Activated effector memory CD4-positive, alpha-beta T cell treated with anti-CD3 and anti-CD28 coated beads, Interleukin-2, amount 50 U/mL, for 16 hours (primary cell): ENCODE results near the gene ZNF2.

ENCODE experiments used
- DNase-seq: peaks from one replicate; pipeline ENCODE4 v3.0.0-alpha.2; 2020

The ZNF2 gene

DNA sequence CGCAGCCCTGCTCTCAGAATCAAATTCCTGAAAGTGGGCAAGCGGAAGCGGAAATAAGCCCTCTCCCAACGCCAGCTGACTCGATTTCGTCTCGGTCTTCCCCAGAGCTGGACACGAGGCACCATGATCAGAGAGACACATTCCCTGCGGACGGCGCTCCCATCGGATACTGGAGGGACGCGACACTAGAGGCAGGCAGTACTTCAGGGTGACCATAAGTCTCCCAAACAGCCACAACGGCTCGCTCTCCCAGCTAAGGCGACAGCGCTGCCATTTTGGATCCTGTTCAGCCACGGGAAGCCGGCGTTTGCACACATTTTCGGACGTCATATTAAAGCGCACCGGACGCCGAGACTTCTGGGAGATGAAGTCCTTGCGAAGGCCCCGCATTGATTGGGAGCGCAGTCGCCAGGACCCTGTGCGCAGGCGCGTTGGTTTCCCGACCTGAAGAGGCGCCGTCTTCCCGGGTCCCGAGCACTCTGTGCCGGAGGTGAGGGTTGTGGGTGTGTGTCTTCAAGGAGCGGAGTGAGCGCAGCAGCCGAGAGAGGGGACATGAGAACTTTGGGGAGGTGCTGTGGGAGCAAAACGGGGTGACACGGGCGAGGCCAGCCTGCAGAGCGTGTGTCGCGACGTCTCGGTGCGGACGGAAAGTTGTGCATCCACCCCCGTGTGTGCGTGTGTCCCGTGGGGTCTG lies at the start of gene ZNF2:
TSS of gene ZNF2 (plus strand) at position 439 of the 694 bp plus-strand sequence. CDS start 10,418 bp downstream, outside the sequence.
- peak; percentile 99 for DNase-seq

DNA sequence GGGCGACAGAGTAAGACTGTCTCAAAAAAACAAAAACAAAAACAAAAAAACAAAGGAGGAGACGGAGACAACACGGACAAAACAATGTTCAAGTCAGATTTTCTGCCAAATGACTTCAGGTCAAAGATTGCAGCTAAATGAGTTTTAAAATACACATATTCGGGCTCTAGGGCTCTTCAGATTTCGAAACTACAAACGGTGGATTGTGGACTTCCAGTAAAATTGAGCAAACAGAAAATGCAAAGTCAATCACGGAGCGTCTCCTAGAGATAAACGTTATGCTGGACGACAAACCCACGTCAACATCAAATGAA lies 44.6 kb upstream of the ZNF2 start:
- DNase-seq, result no peak

DNA sequence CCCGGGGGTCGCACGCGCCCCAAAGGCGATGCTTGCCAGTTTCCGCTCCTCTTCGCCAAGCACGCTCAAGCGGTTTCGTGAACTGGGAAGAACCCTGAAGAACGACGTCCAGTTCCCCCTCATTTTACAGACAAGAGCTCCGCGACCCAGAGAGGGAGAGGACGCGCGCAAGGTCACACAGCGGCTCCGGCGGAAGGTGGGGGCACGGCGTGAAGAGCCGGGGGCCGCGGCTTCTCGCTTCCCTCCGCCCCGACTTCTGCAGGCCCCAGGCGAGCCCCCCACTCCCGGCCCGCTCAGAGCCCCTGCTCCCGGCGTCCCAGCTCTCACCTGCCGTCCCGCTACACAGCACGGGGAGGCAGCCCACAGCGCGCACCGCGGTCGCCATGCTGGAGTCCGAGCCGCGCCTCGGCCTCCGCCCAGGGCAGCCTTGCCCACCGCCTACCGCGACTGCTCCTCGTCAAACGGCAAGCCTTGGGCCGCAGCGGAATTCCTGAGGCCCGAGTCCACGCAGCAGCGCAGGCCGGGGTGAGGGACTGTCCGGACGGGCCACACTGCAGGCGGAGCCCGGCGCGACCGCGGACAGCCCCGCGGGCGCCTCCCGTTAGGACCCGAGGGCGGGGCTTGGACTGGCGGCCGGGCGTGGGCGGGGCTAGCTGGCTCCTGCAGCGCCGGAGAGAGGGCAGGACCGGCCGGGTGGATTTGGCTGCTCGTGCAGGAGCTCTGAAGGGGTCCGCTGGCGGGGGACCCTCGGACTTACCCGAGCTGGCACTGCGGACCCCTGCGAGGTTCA lies 44.0 kb upstream of the ZNF2 start, which contains the start of gene MRPS5:
TSS of gene MRPS5 (minus strand) at position 402 of the 790 bp plus-strand sequence. CDS start at position 385, 17 bp downstream.
- peak; percentile 95 for DNase-seq

DNA sequence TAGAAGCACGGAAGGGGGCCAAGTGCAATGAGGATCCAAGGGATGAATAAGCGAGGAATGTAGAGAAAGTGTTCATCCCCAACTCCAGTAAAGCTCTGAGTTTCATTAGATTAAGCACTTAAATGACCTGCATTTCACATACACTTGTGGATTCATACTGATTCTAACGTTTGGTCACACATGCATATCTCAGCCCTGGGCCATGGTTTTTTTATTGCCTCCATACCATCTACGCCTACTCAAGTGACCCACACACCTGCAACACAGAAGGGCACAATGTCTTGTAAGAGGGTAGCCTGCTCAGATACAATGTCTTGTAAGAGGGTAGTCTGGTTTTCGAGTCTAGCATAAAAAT lies 43.4 kb upstream of the ZNF2 start:
- no peak for DNase-seq

DNA sequence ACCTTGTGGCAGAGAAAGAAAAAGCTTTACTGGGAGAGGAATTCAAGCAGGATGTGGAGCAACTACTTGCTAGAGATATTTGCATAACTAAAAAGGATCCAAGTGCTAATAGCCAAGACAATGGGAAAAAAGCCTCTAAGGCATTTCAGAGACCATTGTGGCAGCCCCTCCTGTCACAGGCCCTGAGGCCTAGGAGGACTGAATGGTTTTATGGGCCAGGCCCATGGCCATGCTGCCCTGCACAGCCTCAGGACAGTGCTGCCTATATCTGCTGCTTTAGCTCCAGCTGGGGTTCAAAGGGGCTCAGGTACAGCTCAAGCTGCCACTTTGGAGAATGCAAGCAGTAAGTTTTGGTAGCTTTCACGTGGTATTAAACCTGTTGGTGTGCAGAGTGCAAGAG lies 26.9 kb upstream of the ZNF2 start:
- no peak for DNase-seq

DNA sequence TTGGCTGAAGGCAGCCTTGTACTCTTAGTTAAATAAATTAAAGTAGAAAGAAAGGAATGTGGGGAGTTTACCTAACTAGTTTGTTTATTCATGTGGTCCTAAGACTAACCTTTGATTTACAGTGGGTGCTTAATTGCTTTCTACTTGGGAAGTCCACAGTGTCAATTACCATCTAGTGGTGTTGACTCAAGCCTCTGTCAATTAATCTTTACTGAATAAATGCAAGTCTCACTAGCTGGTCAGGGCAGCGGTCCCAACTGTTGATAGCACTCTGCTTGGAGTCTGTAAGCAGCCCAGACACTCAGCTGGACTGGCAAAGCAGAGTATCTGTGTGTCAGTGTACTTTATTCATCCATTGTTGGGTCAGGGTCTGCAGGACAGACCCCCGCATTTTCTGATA lies 21.8 kb upstream of the ZNF2 start:
- DNase-seq, result no peak

DNA sequence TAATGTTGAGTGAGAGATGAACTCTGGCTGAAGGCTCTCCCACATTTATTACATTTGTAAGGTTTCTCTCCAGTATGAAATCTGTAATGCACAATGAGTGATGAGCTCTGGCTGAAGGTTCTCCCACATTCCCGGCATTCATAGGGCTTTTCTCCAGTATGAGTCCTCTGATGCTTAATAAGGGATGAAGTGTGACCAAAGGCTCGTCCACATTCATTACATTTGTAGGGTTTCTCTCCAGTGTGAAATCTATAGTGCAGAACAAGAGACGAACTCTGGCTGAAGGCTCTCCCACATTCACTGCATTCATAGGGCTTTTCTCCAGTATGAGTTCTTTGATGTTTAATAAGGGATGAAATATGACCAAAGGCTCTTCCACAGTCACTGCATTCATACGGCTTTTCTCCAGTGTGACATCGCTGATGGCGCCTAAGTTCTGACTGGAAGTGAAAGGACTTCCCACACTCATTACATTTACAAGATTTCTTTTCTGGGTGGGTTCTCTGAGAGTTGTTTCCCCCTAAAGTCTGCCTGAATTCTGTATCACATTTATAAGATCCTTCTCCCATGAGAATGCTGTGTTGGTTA lies 16.1 kb upstream of the ZNF2 start:
- no peak for DNase-seq

DNA sequence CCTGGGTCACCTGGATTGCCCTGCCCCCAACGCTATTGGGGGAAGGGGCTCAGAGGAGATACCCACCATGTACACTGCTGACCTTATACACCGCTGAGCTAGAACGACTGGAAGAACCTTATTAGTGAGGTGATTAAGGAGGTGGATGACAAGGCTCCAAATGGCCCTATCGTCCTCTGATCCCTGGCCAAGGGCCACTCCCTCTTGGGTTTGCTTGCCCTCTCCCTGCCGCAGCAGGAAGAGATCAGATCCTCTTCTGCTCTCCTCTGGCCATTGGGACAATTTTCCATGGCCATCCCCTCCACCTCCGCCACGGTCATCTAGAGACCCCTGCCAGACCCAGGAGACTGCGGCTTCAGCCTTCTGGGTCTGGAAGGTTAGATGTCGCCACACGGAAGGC lies 7.2 kb upstream of the ZNF2 start:
- no peak for DNase-seq

DNA sequence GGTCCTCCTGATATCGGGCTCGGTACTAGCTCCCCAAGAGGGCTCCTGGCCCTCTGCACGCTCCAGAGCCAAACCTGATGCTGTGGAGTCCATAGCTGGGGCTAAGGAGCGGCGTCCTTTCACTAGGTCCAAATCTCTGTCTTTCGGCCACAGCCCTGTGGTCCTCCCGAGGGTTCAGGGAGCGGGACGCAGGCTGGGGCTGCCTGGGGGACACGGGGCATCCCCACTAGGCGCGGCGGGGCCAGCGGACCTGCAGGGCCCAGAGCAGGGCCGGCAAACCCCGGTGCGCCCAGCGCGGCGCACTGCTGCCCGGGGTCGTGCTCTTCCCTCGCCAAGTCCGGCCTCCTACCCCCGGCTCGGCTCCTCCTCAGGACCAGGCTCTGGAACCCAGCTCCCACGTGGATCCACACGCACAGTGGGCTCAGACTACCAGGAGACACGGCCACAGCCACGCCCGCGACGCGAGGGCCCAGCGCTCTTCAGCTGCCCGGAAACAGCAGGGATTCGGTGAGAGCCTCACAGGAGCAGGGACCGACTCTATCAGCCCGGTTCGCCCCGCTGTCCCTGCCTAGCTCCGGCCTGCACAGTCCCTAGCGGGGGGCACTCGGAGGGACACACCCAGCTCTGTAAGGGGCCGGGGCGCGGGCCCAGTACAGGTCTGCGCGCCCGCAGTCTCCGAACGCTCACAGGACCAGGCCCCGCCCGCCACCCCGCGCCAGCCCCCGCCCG lies 6.6 kb upstream of the ZNF2 start:
- no peak for DNase-seq

DNA sequence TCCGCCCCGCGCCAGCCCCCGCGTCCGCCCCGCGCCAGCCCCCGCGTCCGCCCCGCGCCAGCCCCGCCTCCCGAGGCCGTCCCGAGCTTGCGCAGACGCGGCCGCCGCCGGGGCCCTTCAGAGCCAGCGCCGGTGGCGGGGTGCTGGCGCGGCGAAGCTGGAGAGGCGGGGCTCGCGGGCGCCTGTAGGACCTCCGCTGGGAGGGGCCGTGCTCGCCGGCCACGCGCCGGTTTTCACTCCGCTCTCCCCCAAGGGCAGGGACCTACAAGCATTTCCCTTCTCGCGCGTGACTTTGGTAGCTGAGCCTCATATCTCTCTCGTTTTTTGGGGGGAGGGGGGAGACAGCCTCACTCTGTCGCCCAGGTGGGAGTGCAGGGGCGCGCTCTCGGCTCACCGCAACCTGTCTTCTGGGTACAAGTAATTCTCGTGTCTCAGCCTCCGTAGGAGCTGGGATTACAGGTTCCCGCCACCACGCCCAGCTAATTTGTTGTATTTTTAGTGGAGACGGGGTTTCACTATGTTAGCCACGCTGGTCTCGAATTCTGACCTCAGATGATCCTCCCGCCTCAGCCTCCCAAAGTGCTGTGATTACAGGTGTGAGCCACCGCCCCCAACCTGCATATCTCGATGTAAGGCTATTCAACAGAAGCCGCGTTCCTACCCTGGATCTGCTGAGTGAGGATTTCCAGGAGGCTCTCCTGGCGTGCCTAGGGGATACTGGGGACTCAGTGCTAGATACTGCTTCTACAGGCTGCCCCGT lies 5.7 kb upstream of the ZNF2 start, which contains the start of gene ZNF514:
TSS of gene ZNF514 (minus strand) at position 159 of the 760 bp plus-strand sequence. CDS start 6,595 bp downstream, outside the sequence.
- DNase-seq, result peak; percentile 92

DNA sequence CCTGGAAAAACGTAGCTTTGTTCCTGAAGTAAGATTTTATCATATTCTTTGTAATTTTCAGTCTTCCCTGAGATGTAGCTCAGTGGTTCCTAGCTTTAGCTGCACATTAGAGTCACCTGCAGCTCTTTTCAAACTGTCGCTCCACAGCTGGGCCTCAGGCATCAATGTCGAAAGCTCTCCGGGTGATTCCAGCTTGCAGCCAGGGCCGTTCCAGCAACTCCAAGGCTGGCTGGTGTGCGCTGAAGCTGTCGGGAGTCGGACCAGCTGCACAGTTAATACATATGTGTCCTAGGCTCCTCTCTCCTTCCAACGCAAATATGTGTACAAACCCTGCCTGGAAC lies 609 bp upstream of the ZNF2 start:
- no peak for DNase-seq

DNA sequence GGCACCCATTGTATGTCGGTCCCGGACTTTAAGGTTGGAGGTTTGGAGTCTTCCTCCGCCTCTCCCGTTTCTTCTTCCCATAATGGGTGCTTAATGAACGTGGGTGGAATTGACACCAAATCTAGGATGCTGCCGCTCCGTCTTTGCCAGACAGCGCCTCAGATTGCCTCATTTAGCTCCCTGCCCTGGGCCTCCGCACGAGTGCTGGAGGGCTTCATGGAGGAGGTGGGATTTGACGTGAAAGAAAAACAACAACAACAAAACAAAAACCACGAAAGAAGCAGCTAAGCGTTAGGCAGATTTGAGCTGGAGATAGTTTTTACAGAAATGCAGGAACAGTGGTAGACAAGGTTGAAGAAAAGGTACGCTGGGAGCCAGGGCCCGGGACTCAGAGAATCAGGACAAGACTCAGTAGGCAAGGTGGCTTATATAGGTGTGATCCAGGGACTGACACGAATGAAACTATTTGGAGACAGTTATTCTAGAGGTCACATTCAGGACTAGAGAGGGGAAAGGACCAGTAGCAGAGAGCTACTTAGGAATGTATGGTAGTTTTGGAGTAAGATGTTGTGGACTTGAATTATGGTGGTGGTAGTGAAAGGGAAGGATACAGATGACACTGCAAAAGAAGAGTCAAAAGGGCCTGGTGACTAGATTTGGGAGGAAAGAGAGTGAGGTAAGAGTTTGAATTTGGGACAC lies 605 bp downstream of the ZNF2 start:
- DNase-seq, result no peak

DNA sequence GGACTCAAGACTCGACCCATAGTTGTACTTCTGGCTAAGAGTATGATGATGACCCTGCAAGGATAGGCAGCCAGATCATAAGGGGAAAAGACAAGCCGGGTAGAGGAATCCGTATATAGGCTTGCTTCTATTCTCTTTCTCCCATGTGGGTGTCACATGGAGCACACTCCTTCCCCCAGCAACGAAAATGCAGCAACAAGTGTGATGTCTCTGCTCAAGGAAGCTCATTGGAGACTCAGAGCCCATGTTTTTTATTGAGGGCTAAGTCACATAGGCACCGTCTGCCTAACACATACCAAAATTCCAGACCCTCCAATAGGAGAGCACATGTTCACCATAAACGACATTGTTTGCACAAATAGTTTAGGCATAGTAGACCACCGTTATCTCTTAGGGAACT lies 6.3 kb downstream of the ZNF2 start:
- no peak for DNase-seq

DNA sequence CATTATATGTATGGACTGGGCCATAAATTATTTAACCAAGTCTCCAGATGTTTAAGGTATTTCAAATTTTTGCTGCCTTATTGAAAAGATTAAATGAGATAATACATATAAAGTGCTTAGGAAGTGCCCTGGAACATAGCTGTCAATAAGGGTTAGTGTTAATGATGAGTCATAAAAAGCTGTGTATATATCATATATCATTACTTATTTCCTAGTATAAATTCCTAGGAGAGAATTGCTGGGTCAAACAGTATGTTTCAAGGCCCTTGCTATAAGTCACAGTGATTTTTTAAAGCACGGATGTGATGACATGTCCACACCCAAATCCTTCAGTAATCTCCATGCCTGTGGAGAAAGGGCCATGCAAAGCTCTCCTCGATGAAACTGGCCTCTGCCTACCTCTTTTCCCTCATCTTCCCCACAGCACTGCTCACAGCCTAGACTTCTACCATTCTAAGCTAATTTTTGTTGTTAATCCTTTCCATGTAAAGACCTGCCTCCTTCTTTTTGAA lies 8.5 kb downstream of the ZNF2 start:
- no peak for DNase-seq

DNA sequence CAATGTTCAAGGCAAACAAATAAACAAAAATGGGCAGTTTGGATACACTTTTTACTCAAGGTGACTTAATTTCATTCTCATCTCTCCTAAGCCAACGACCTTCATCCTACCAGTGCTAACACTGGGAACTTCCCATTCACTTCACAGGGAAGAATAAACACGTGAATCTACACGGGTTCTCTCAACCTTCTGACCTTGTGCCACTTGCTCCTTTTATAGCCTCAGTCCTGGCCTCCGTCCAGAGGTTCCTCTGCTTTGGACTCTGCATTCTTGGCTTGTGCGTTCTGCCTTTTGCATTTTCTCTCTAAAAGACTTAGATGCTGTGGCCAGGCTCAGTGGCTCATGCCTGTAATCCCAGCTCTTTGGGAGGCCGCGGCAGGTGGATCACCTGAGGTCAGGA lies 13.8 kb downstream of the ZNF2 start:
- DNase-seq, result no peak

DNA sequence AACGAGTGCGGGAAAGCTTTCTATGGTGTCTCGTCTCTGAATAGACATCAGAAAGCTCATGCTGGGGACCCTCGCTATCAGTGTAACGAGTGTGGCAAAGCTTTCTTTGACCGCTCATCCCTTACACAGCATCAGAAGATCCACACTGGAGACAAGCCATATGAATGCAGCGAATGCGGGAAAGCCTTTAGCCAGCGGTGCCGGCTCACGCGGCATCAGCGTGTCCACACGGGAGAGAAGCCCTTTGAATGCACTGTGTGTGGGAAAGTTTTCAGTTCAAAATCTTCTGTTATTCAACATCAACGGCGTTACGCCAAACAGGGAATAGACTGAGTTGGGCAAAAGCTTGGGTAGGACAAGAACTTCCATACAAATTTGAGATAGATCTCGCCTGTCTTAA lies 16.2 kb downstream of the ZNF2 start:
- DNase-seq, result no peak

DNA sequence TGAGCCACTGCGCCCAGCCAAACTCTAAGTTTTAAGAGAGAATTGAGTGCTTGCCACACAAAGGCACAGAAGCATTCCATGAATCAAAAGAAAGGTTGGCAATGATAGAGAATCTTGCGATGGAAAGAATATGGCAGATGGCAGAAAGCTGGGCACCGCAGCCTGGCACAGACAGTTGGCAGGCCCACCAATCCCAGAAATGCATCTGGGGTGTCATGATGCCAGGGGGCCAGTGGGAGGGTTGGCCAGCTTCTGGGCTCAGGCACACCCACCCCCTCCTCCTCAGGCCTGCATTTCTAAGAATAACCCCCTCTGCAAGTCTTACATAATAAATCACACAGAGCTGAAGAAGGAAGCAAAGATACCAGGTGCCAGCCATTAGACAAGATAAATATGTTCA lies 19.6 kb downstream of the ZNF2 start:
- DNase-seq, result no peak

DNA sequence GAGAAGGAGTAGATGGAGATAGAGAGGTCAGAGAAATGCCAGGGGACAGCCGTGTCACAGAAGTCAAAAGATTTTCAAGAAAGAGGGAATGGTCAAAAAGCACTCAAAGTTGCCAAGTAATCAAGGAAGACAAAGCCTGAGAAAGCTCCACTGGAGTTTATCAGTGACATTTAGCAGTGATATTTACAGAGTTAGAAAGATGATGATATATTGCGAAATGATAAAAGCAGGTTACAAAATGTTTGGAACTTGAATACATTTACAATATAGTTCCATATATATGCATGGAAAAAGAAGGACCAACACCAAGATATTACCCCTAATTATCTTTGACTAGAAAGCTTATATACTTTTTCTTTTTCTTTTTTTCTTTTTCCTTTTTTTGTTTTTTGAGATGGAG lies 20.4 kb downstream of the ZNF2 start:
- no peak for DNase-seq

DNA sequence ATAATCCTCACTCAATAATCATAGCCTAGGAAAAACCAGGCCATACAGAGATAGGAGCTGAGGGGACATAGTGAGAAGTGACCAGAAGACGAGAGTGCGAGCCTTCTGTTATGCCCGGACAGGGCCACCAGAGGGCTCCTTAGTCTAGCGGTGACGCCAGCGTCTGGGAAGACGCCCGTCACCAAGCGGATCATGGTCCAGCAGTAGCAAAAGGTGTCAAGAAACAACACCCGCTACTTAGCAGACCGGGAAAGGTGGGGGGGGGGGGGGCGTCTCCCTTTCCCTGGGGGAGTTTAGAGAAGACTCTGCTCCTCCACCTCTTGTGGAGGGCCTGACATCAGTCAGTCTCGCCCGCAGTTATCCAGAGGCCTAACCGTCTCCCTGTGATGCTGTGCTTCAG lies 27.3 kb downstream of the ZNF2 start:
- DNase-seq, result peak; percentile 82

DNA sequence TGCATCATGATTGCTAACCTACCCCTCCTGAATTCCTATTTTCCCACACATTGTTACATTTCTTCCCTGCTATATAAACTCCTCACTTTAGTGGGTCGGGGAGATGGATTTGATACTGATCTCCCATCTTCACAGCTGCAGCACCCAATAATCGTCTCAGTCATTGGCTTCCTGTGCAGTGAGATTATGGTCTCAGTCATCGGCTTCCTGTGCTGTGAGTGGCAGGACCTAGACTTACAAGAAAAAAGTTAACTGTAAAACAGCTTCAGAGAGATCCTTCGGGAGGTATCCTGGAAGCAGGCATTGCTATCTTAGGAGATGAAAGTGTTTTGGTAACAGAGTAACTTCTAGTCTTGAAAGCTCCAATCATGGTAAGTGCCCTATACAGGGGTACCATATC lies 38.3 kb downstream of the ZNF2 start:
- no peak for DNase-seq

DNA sequence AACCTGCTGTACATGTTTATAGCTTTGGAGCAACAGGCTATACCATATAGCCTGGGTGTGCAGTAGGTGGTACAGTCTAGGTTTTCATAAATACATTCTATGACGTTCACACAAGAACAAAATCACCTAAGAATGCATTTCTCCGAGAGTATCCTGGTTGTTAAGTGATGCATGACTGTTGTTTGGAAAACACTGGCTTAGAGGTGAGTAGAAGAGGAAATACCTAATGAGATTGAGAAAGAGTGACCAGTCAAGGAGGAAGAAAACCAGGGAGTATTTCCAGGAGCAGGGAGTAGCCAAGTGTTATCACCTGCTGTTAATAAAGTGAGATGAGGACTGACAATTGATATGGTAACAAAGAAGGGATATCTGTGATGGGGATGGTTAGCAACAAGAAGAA lies 38.8 kb downstream of the ZNF2 start:
- DNase-seq, result no peak

DNA sequence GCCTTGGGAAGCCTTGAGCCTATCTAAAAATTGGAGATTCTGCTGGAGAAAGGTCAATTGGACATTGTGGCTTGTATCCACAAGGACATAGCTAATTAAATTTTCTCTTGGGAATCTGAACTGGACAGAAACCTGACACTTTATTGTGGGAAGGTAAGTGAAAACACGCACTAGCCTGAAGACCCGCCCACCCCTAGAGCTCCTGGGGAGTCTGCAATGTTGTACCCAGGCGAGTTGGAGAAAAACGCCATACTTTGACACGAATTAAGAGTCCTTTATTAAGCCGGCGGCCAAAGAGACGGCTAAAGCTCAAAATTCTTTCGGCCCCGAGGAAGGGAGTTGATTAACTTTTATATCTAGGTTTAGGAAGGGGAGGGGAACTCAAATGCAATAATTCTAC lies 40.5 kb downstream of the ZNF2 start:
- DNase-seq, result no peak
